ENCODE measurements around the gene TEN1. TPM values are rescaled to one million over a fixed set of nuclear protein-coding genes. Genes with fewer than 3 reads are reported as not detected.

TEN1 gene
- total and polyA plus RNA-seq, 7 donors = 3.4 to 21.1 (median 8.8) TPM

DNA sequence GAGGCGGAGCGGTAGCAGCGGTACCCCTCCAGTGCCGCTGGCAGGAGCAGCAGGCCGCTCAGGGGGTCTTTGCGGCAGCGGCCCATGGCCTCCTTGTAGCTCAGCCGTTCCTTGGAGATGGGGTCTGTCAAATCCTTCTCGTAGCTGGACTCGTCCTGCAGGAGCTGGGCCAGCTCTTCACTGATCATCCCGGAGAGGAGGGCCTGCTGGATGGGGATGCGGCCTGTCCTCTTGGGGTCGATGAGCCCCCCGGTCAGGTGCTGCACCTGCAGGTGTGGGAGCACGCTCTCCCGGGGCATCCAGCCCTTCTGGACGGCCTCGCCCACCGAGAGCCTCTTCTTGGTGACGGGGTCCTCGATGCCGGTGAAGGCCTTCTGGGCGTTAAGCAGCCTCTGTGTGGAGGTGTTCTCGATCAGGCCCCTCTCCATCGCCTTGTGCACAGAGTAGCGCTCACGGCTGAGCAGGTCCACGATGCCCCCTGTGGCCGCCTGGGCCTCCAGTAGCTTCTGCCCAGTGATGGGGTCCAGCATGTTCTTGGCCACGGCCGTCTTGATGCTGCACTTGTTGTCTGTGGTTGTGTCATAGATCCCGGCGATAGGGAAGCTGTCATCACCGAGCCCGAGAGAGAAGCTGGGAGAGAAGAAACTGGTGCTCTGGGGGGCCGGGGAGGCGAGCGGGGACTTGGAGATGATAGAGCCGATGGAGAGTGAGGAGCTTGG lies 28.2 kb downstream of the TEN1 start:
- TF ChIP-seq, protein P1, sequence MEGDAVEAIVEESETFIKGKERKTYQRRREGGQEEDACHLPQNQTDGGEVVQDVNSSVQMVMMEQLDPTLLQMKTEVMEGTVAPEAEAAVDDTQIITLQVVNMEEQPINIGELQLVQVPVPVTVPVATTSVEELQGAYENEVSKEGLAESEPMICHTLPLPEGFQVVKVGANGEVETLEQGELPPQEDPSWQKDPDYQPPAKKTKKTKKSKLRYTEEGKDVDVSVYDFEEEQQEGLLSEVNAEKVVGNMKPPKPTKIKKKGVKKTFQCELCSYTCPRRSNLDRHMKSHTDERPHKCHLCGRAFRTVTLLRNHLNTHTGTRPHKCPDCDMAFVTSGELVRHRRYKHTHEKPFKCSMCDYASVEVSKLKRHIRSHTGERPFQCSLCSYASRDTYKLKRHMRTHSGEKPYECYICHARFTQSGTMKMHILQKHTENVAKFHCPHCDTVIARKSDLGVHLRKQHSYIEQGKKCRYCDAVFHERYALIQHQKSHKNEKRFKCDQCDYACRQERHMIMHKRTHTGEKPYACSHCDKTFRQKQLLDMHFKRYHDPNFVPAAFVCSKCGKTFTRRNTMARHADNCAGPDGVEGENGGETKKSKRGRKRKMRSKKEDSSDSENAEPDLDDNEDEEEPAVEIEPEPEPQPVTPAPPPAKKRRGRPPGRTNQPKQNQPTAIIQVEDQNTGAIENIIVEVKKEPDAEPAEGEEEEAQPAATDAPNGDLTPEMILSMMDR (IDR thresholded peaks at IDR 0.05) = no peak
- no peaks in the 10 kb centered on the region for H3K36me3 ChIP-seq (ENCODE audit: insufficient read depth in 1 of 2, low read depth in 1 of 2)
- H3K9me3 ChIP-seq = no peaks in the 10 kb centered on the region
- H3K4me3 ChIP-seq = no peak overlapping the region
- H3K27me3 ChIP-seq (ENCODE audit: insufficient read depth in 3 of 3, low read length in 2 of 3) = no peaks in the 10 kb centered on the region
- ATAC-seq (no peak), DNase-seq (no peak)
- H3K27ac ChIP-seq = no peak overlapping the region
- H3K4me1 ChIP-seq = no peaks in the 10 kb centered on the region
- WGBS, 3 donors = 92 to 93% (median 93%) methylated on average over 39 of the region's 39 CpGs
- intact Hi-C loops (cut with DNase I) = no loop called here

DNA sequence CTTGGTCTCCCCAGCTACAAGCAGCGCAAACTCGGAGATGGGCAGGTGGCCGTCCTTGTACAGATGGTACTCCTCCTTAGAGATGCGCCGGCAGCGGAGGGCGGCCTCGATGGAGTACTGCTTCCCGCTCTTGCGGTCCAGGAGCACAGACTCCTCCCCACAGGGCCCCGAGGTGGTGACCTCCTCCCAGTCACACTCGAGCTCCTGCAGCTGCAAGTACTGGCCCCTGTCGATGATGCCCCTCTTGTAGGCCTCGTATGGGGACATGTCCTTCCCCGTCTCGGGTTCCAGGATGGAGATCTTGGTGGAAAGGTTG lies 28.8 kb downstream of the TEN1 start:
- intact Hi-C loops (cut with DNase I) = no loop called here

DNA sequence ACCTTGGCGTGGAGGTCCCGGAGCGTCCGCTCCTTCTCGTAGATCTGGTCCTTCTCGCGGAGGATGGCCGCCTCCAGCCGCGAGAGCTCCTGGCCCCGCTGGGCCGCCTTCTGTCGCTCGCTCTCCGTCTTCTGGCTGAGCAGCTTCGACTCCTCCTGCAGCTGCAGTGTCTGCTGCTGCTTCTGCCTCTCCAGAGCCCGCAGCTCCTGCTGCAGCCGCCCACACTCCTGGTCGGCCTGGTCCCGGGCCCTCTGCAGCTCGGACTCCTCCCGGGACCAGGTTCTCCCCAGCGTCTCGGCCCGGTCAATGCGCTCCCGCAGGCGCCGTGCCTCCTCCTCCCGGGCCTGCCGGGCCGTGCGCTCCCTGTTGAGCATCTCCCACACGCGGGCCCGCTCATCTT lies 29.2 kb downstream of the TEN1 start:
- Histone ChIP-seq H3K27ac (no peak overlapping the region), H3K27me3 (ENCODE audit: insufficient read depth in 3 of 3, low read length in 2 of 3) (no peaks in the 10 kb centered on the region), H3K4me3 (no peak overlapping the region), H3K4me1 (no peaks in the 10 kb centered on the region), H3K9me3 (no peaks in the 10 kb centered on the region), H3K36me3 (ENCODE audit: insufficient read depth in 1 of 2, low read depth in 1 of 2) (no peaks in the 10 kb centered on the region)
- no peak for DNase-seq
- TF ChIP-seq, protein P1 (IDR thresholded peaks at IDR 0.05) = no peak
- ATAC-seq = no peak
- WGBS, 3 donors = 86 to 92% (median 88%) methylated on average over 34 to 36 of the region's 36 CpGs
- intact Hi-C loops (cut with DNase I) = no loop called here

More for the DNA sequence above, 28.8 kb downstream of the TEN1 start:
- WGBS, 3 donors = 78 to 90% (median 81%) methylated on average over 16 of the region's 16 CpGs
- TF ChIP-seq, protein P1 (IDR thresholded peaks at IDR 0.05) = no peak
- no peak for DNase-seq
- H3K27ac ChIP-seq = no peak overlapping the region
- ATAC-seq = no peak
- no peaks in the 10 kb centered on the region for H3K4me1 ChIP-seq
- H3K9me3 ChIP-seq = no peaks in the 10 kb centered on the region
- H3K4me3 ChIP-seq = no peak overlapping the region
- H3K36me3 ChIP-seq (ENCODE audit: insufficient read depth in 1 of 2, low read depth in 1 of 2) = no peaks in the 10 kb centered on the region
- no peaks in the 10 kb centered on the region for H3K27me3 ChIP-seq (ENCODE audit: insufficient read depth in 3 of 3, low read length in 2 of 3)

DNA sequence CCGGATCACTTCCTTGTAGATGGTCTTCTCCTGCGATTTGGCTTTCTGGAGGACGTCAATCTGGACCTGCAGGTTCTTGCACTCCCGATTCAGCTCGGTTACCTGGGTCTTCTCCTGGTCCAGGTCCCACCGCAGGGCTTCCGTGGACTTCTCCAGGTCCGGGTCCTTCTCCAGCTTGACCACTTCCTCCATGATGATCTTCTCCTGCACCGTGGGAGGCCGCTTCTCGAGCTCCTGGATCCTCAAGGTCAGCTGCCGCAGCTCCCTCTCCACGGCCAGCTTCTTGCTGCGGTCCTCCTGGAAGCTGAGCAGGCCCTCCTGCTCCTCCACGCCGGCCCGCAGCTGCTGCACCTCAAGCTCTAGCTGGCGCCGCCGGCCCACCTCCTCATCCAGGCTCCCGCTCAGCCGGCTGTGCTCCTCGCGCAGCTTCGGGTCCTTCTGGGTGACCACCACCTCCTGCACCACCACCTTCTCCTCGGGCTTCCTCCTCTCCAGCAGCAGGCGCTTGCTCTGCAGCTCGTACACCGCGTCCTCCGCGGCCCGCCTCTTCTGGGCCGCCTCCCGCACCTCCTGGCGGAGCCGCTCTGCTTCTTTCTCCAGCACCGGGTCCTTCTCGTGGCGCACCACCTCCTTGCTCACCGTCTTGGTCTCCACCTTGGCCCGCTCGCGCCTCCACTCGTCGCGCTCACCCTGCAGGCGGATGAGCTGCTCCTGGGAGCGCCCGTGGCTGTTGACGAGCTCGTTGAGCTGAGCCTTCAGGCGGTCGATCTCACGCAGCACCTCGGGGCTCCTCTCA lies 29.8 kb downstream of the TEN1 start:
- DNase-seq (no peak), ATAC-seq (no peak)
- H3K27ac ChIP-seq = no peak overlapping the region
- H3K9me3 ChIP-seq = no peaks in the 10 kb centered on the region
- TF ChIP-seq, protein P1 (IDR thresholded peaks at IDR 0.05) = no peak
- 93 to 94% (median 93%) methylated on average over 51 to 56 of the region's 56 CpGs for WGBS, 3 donors
- no peaks in the 10 kb centered on the region for H3K27me3 ChIP-seq (ENCODE audit: insufficient read depth in 3 of 3, low read length in 2 of 3)
- no peak overlapping the region for H3K4me3 ChIP-seq
- H3K36me3 ChIP-seq (ENCODE audit: insufficient read depth in 1 of 2, low read depth in 1 of 2) = no peaks in the 10 kb centered on the region
- intact Hi-C loops (cut with DNase I) = no loop called here
- H3K4me1 ChIP-seq = no peaks in the 10 kb centered on the region

Data from psoas muscle (tissue), 8 donors.